Measurements from ENCODE around the gene PADI6. TPM values are rescaled to one million over a fixed set of nuclear protein-coding genes. Genes with fewer than 3 reads are reported as not detected.

The PADI6 gene
- total RNA-seq, 1 donor from 2014 or later = not detected

DNA sequence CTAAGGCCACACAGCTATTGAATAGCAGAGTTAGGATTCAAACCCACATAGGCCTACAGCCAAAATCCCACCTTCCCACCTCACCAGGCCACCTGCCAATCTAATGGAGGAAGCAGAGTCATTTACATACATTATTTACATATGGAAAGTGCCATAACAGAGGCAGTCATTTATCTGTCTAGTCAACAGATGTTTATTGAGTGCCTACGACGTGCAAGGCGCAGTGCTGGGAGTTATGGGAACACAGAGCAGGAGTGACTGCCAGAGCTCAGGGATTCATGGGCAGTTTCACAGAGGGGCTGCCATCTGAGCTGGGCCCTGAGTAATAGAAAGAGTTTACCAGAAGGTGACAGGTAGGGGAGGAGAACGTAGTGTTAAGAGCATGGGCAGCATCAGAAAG, 10.3 kb upstream of the PADI6 start:
- Mint-ChIP-seq H3K27me3 (ENCODE audit: insufficient read depth, low read depth) (peaks cover 5% of the 10 kb centered on the region), H3K27ac (no peak overlapping the region), H3K4me1 (peaks cover 3% of the 10 kb centered on the region), H3K9me3 (peaks cover 2% of the 10 kb centered on the region), H3K36me3 (no peaks in the 10 kb centered on the region), H3K4me3 (no peak overlapping the region)
- no peaks in the 10 kb centered on the region for H4K20me1 ChIP-seq (ENCODE audit: low read depth)
- no peak overlapping the region for H3K4me3 ChIP-seq
- H3K4me1 ChIP-seq = no peaks in the 10 kb centered on the region
- no peak overlapping the region for H2AFZ ChIP-seq (replicated peaks)
- no peaks in the 10 kb centered on the region for H3F3A ChIP-seq (ENCODE audit: low read depth)
- no peaks in the 10 kb centered on the region for H3K27me3 ChIP-seq
- H3K36me3 ChIP-seq = no peaks in the 10 kb centered on the region
- no peak overlapping the region for H3K9ac ChIP-seq
- no peak overlapping the region for H3K4me2 ChIP-seq
- H3K27ac ChIP-seq = no peak overlapping the region
- no peak for DNase-seq (ENCODE audit: low spot score)
- TF ChIP-seq EZH2phosphoT487 (IDR thresholded peaks at IDR 0.05) = no peak
- TF ChIP-seq, protein P1, sequence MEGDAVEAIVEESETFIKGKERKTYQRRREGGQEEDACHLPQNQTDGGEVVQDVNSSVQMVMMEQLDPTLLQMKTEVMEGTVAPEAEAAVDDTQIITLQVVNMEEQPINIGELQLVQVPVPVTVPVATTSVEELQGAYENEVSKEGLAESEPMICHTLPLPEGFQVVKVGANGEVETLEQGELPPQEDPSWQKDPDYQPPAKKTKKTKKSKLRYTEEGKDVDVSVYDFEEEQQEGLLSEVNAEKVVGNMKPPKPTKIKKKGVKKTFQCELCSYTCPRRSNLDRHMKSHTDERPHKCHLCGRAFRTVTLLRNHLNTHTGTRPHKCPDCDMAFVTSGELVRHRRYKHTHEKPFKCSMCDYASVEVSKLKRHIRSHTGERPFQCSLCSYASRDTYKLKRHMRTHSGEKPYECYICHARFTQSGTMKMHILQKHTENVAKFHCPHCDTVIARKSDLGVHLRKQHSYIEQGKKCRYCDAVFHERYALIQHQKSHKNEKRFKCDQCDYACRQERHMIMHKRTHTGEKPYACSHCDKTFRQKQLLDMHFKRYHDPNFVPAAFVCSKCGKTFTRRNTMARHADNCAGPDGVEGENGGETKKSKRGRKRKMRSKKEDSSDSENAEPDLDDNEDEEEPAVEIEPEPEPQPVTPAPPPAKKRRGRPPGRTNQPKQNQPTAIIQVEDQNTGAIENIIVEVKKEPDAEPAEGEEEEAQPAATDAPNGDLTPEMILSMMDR (IDR thresholded peaks at IDR 0.05) = no peak
- no peak for TF ChIP-seq EZH2 (IDR thresholded peaks at IDR 0.05)
- no peaks in the 10 kb centered on the region for H3K9me3 ChIP-seq (ENCODE audit: low read depth)
- H3K79me2 ChIP-seq (ENCODE audit: low read depth) = no peaks in the 10 kb centered on the region

GRCh38 chr1:17363351-17363750, 8.6 kb upstream of the PADI6 start:
- H3K36me3 Mint-ChIP-seq = no peaks in the 10 kb centered on the region
- no peaks in the 10 kb centered on the region for H3F3A ChIP-seq (ENCODE audit: low read depth)
- no peaks in the 10 kb centered on the region for H3K79me2 ChIP-seq (ENCODE audit: low read depth)
- H4K20me1 ChIP-seq (ENCODE audit: low read depth) = no peaks in the 10 kb centered on the region
- no peak overlapping the region for H2AFZ ChIP-seq (replicated peaks)
- DNase-seq (ENCODE audit: low spot score) = no peak
- no peaks in the 10 kb centered on the region for H3K9me3 ChIP-seq (ENCODE audit: low read depth)
- H3K4me1 Mint-ChIP-seq = peaks cover 3% of the 10 kb centered on the region
- H3K27ac ChIP-seq = no peak overlapping the region
- no peaks in the 10 kb centered on the region for H3K36me3 ChIP-seq
- H3K27me3 ChIP-seq = no peaks in the 10 kb centered on the region
- H3K9me3 Mint-ChIP-seq = peaks cover 2% of the 10 kb centered on the region
- H3K27me3 Mint-ChIP-seq (ENCODE audit: insufficient read depth, low read depth) = peaks cover 2% of the 10 kb centered on the region
- TF ChIP-seq, protein P1 (IDR thresholded peaks at IDR 0.05) = no peak
- H3K4me3 Mint-ChIP-seq = no peak overlapping the region
- no peak overlapping the region for H3K27ac Mint-ChIP-seq
- no peaks in the 10 kb centered on the region for H3K4me1 ChIP-seq
- H3K4me2 ChIP-seq = no peak overlapping the region
- H3K4me3 ChIP-seq = no peak overlapping the region
- H3K9ac ChIP-seq = no peak overlapping the region

GRCh38 chr1:17363771-17364170, 8.2 kb upstream of the PADI6 start:
- Histone ChIP-seq H3K79me2 (ENCODE audit: low read depth) (no peaks in the 10 kb centered on the region), H3K9ac (no peak overlapping the region), H2AFZ (replicated peaks) (no peak overlapping the region), H3K27ac (no peak overlapping the region), H3F3A (ENCODE audit: low read depth) (no peaks in the 10 kb centered on the region), H3K4me3 (no peak overlapping the region), H4K20me1 (ENCODE audit: low read depth) (no peaks in the 10 kb centered on the region), H3K4me1 (no peaks in the 10 kb centered on the region), H3K4me2 (no peak overlapping the region), H3K9me3 (ENCODE audit: low read depth) (no peaks in the 10 kb centered on the region), H3K36me3 (no peaks in the 10 kb centered on the region), H3K27me3 (no peaks in the 10 kb centered on the region)
- no peak overlapping the region for H3K27ac Mint-ChIP-seq
- peaks cover 2% of the 10 kb centered on the region for H3K9me3 Mint-ChIP-seq
- no peak overlapping the region for H3K4me3 Mint-ChIP-seq
- no peaks in the 10 kb centered on the region for H3K36me3 Mint-ChIP-seq
- TF ChIP-seq EZH2 (IDR thresholded peaks at IDR 0.05) = no peak
- no peak for TF ChIP-seq EZH2phosphoT487 (IDR thresholded peaks at IDR 0.05)
- TF ChIP-seq, protein P1 (IDR thresholded peaks at IDR 0.05) = no peak
- H3K4me1 Mint-ChIP-seq = peaks cover under 1% of the 10 kb centered on the region
- peaks cover 4% of the 10 kb centered on the region for H3K27me3 Mint-ChIP-seq (ENCODE audit: insufficient read depth, low read depth)
- DNase-seq (ENCODE audit: low spot score) = no peak

- H3F3A ChIP-seq (ENCODE audit: low read depth) = no peaks in the 10 kb centered on the region
- H3K4me3 ChIP-seq = no peak overlapping the region
- Mint-ChIP-seq H3K9me3 (peaks cover 2% of the 10 kb centered on the region), H3K36me3 (no peaks in the 10 kb centered on the region), H3K4me1 (no peaks in the 10 kb centered on the region), H3K27me3 (ENCODE audit: insufficient read depth, low read depth) (peaks cover 4% of the 10 kb centered on the region), H3K4me3 (no peak overlapping the region), H3K27ac (no peak overlapping the region)
- H3K27me3 ChIP-seq = no peaks in the 10 kb centered on the region
- H3K36me3 ChIP-seq = no peaks in the 10 kb centered on the region
- no peaks in the 10 kb centered on the region for H3K79me2 ChIP-seq (ENCODE audit: low read depth)
- H3K4me1 ChIP-seq = no peaks in the 10 kb centered on the region
- no peak overlapping the region for H3K4me2 ChIP-seq
- H4K20me1 ChIP-seq (ENCODE audit: low read depth) = no peaks in the 10 kb centered on the region
- no peak for DNase-seq (ENCODE audit: low spot score)
- no peak overlapping the region for H2AFZ ChIP-seq (replicated peaks)
- H3K27ac ChIP-seq = no peak overlapping the region
- no peaks in the 10 kb centered on the region for H3K9me3 ChIP-seq (ENCODE audit: low read depth)
- TF ChIP-seq, protein P1 (IDR thresholded peaks at IDR 0.05) = no peak
- TF ChIP-seq EZH2 (IDR thresholded peaks at IDR 0.05) (no peak), EZH2phosphoT487 (IDR thresholded peaks at IDR 0.05) (no peak)
- H3K9ac ChIP-seq = no peak overlapping the region
Observed at GRCh38 chr1:17365293-17365692, 6.7 kb upstream of the PADI6 start.
